Measurements from ENCODE around the gene MYO1H.
"Not testable (repeated sequence)": the region's sequence is repeated elsewhere in the genome, so short reads cannot be mapped to it uniquely, and the experiment has no call there.

Gene MYO1H

DNA sequence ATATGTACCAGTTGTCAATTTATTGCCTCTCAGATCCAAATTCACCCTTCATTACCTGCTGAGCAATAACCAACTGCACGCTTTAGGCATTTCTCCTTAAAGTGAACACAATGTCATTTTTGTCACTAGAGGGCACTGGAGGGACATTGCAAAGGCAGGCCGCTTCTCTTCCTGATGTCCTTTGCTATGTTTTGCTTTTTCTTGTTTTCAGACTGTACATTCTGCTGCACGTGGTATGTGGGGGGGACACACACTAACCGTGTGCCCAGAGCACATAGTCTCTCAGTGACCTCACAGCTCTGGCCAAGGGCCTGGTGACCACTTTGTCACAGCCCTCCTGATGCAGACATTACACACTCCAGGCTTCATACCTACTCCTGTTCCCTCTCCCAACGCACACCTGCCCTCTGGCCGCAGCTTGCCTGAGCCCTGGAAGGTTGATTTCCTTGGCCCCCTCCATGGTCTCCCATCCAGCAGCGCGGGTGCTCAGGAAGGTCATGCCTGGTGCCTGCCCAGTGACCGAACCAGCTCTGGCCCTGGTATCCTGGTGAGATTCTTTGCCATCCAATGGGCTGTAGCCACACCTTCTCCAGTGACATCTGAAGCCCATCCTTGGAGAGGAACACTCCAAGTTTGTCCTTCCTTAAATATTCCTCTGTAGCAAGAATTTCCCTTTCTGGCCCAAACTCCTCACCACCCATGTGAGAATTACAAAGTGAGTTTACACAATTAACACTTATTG lies 39.9 kb downstream of the MYO1H start:
- peak; percentile 35 for DNase-seq (ENCODE audit: low read depth, low spot score)
- Histone ChIP-seq H3K4me3 (ENCODE audit: insufficient read length, low read depth) (no peak overlapping the region), H3K27me3 (ENCODE audit: insufficient read depth, insufficient read length) (no peaks in the 10 kb centered on the region), H3K9me3 (ENCODE audit: insufficient read depth, low read length) (peaks cover 28% of the 10 kb centered on the region; the same call in 1 of the 2 replicates), H3K9ac (ENCODE audit: insufficient read length, low read depth) (no peak overlapping the region), H3K36me3 (ENCODE audit: insufficient read depth, insufficient read length, low read length) (no peaks in the 10 kb centered on the region), H3K4me1 (ENCODE audit: insufficient read depth, insufficient read length) (peaks cover 2% of the 10 kb centered on the region)
- TF ChIP-seq ZNF274 (IDR thresholded peaks at IDR 0.05; ENCODE audit: low read depth, low read length) (no peak), YY1 (IDR thresholded peaks at IDR 0.05; ENCODE audit: insufficient read depth, insufficient read length) (no peak), SUZ12 (IDR thresholded peaks at IDR 0.05; ENCODE audit: extremely low read depth, insufficient read depth, insufficient read length) (no peak)

GRCh38 chr12:109388167-109388563 lies 40.5 kb downstream of the MYO1H start:
- no peaks in the 10 kb centered on the region for H3K36me3 ChIP-seq (ENCODE audit: insufficient read depth, insufficient read length, low read length)
- no peak overlapping the region for H3K9ac ChIP-seq (ENCODE audit: insufficient read length, low read depth)
- no peak for DNase-seq (ENCODE audit: low read depth, low spot score)
- H3K4me1 ChIP-seq (ENCODE audit: insufficient read depth, insufficient read length), result peaks cover 2% of the 10 kb centered on the region
- no peak overlapping the region for H3K4me3 ChIP-seq (ENCODE audit: insufficient read length, low read depth)
- H3K9me3 ChIP-seq (ENCODE audit: insufficient read depth, low read length), result peaks cover 24% of the 10 kb centered on the region; the same call in 1 of the 2 replicates
- H3K27me3 ChIP-seq (ENCODE audit: insufficient read depth, insufficient read length), result no peaks in the 10 kb centered on the region
- TF ChIP-seq YY1 (IDR thresholded peaks at IDR 0.05; ENCODE audit: insufficient read depth, insufficient read length), result no peak
- TF ChIP-seq ZNF274 (IDR thresholded peaks at IDR 0.05; ENCODE audit: low read depth, low read length), result no peak
- no peak for TF ChIP-seq SUZ12 (IDR thresholded peaks at IDR 0.05; ENCODE audit: extremely low read depth, insufficient read depth, insufficient read length)

GRCh38 chr12:109389146-109389545 lies 41.4 kb downstream of the MYO1H start:
- DNase-seq (ENCODE audit: low read depth, low spot score), result no peak
- Histone ChIP-seq H3K9ac (ENCODE audit: insufficient read length, low read depth) (no peak overlapping the region), H3K27me3 (ENCODE audit: insufficient read depth, insufficient read length) (no peaks in the 10 kb centered on the region)

DNA sequence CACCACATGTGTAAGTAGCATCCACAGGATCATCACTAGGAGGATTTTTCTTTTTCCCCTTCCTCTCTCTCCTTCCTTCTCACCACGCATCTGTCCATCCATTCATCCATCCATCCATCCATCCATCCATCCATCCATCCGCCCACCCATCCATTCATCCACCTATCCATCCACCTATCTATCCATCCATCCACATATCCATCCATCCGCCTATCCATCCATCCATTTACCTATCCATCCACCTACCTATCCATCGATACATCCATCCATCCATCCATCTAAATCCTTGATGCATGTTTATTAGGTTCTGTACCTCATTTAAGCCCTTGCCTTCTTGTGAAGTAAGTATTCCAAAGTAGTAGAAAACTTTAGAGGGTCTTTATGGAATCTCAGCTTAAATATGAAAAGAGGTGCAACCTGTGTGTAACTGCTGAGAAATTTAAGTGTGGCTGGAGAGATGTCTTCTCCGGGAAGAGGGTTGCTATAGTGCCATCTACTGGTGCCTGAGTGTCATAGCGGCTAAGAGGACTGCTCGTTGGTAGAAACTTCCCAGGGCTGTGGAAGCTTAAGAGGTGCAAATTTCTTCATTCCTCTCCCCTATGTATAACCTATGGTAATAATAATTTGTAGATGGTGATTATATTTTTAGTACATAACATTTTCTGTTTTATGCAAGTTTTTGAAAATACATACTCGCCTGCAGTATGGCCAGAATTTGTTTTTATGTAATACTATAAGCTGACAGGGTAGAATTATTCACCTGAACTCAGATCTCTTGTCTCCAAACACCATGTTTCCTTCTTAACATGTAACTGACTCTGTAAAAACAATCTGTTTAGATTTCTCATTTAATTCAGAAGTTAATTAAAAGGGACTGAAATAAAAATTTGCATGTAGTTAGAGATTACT lies 46.0 kb downstream of the MYO1H start:
- Histone ChIP-seq H3K36me3 (ENCODE audit: insufficient read depth, insufficient read length, low read length) (no peaks in the 10 kb centered on the region), H3K4me1 (ENCODE audit: insufficient read depth, insufficient read length) (no peaks in the 10 kb centered on the region), H3K9ac (ENCODE audit: insufficient read length, low read depth) (no peak overlapping the region), H3K9me3 (ENCODE audit: insufficient read depth, low read length) (peaks cover 2% of the 10 kb centered on the region; the same call in 1 of the 2 replicates), H3K27me3 (ENCODE audit: insufficient read depth, insufficient read length) (no peaks in the 10 kb centered on the region), H3K4me3 (ENCODE audit: insufficient read length, low read depth) (no peak overlapping the region)
- TF ChIP-seq ZNF274 (IDR thresholded peaks at IDR 0.05; ENCODE audit: low read depth, low read length), result no peak
- TF ChIP-seq SUZ12 (IDR thresholded peaks at IDR 0.05; ENCODE audit: extremely low read depth, insufficient read depth, insufficient read length), result no peak
- TF ChIP-seq YY1 (IDR thresholded peaks at IDR 0.05; ENCODE audit: insufficient read depth, insufficient read length), result no peak
- DNase-seq (ENCODE audit: low read depth, low spot score), result peak; percentile 68

More at GRCh38 chr12:109389146-109389545, 41.4 kb downstream of the MYO1H start:
- Histone ChIP-seq H3K36me3 (ENCODE audit: insufficient read depth, insufficient read length, low read length) (no peaks in the 10 kb centered on the region), H3K4me1 (ENCODE audit: insufficient read depth, insufficient read length) (peaks cover 2% of the 10 kb centered on the region), H3K9me3 (ENCODE audit: insufficient read depth, low read length) (peaks cover 18% of the 10 kb centered on the region; the same call in 1 of the 2 replicates), H3K4me3 (ENCODE audit: insufficient read length, low read depth) (no peak overlapping the region)
- no peak for TF ChIP-seq ZNF274 (IDR thresholded peaks at IDR 0.05; ENCODE audit: low read depth, low read length)
- TF ChIP-seq YY1 (IDR thresholded peaks at IDR 0.05; ENCODE audit: insufficient read depth, insufficient read length), result no peak
- TF ChIP-seq SUZ12 (IDR thresholded peaks at IDR 0.05; ENCODE audit: extremely low read depth, insufficient read depth, insufficient read length), result no peak

- Histone ChIP-seq H3K36me3 (ENCODE audit: insufficient read depth, insufficient read length, low read length) (no peaks in the 10 kb centered on the region), H3K27me3 (ENCODE audit: insufficient read depth, insufficient read length) (no peaks in the 10 kb centered on the region), H3K9ac (ENCODE audit: insufficient read length, low read depth) (no peak overlapping the region), H3K4me3 (ENCODE audit: insufficient read length, low read depth) (no peak overlapping the region), H3K9me3 (ENCODE audit: insufficient read depth, low read length) (no peaks in the 10 kb centered on the region), H3K4me1 (ENCODE audit: insufficient read depth, insufficient read length) (no peaks in the 10 kb centered on the region)
- TF ChIP-seq SUZ12 (IDR thresholded peaks at IDR 0.05; ENCODE audit: extremely low read depth, insufficient read depth, insufficient read length) (no peak), ZNF274 (IDR thresholded peaks at IDR 0.05; ENCODE audit: low read depth, low read length) (no peak), YY1 (IDR thresholded peaks at IDR 0.05; ENCODE audit: insufficient read depth, insufficient read length) (no peak)
- no peak for DNase-seq (ENCODE audit: low read depth, low spot score)
These were observed 47.2 kb downstream of the MYO1H start for GRCh38 chr12:109394891-109395290.

DNA sequence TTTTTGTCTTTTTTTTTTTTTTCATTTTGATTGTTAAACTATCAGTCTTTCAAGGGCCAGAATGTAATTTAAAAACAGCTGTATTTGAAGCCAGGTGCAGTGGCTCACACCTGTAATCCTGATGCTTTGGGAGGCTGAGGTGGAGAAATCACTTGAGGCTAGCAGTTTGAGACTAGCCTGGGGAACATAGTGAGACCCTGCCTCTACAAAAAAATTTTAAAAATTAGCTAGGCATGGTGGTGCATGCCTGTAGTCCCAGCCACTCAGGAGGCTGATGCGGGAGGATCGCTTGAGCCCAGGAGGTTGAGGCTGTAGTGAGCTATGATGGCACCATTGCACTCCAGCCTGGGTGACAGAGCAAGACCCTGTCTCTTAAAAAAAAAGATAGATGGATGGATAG lies 57.1 kb downstream of the MYO1H start:
- H3K4me3 ChIP-seq (ENCODE audit: insufficient read length, low read depth); H3K27me3 ChIP-seq (ENCODE audit: insufficient read depth, insufficient read length); H3K4me1 ChIP-seq (ENCODE audit: insufficient read depth, insufficient read length); DNase-seq (ENCODE audit: low read depth, low spot score); H3K36me3 ChIP-seq (ENCODE audit: insufficient read depth, insufficient read length, low read length); H3K9ac ChIP-seq (ENCODE audit: insufficient read length, low read depth); H3K9me3 ChIP-seq (ENCODE audit: insufficient read depth, low read length): not testable (repeated sequence)

GRCh38 chr12:109406147-109406546 lies 58.4 kb downstream of the MYO1H start:
- not testable (repeated sequence) for H3K9ac ChIP-seq (ENCODE audit: insufficient read length, low read depth); DNase-seq (ENCODE audit: low read depth, low spot score); H3K4me1 ChIP-seq (ENCODE audit: insufficient read depth, insufficient read length); H3K9me3 ChIP-seq (ENCODE audit: insufficient read depth, low read length); H3K36me3 ChIP-seq (ENCODE audit: insufficient read depth, insufficient read length, low read length); H3K27me3 ChIP-seq (ENCODE audit: insufficient read depth, insufficient read length); H3K4me3 ChIP-seq (ENCODE audit: insufficient read length, low read depth)

All from NT2/D1 (cell line).